Measurements from ENCODE around the gene PLPPR5. TPM values are rescaled to one million over a fixed set of nuclear protein-coding genes. Genes with fewer than 3 reads are reported as not detected.

The PLPPR5 gene
- total and polyA plus RNA-seq, 2 of the 8 experiments (the other 6 are each of a cell fraction or from before 2014, with no cell fraction given) = 1.9 to 5.6 TPM

GRCh38 chr1:98965394-98965793 is 39.3 kb downstream of the PLPPR5 start (continued):
- no peak for TF ChIP-seq RNF2 (IDR thresholded peaks at IDR 0.05; ENCODE audit: borderline replicate concordance, low read depth, low read length, missing control alignments, poor library complexity, severe bottlenecking)
- no peak for TF ChIP-seq KDM5A (IDR thresholded peaks at IDR 0.05; ENCODE audit: low read length)
- TF ChIP-seq EZH2 (IDR thresholded peaks at IDR 0.05; ENCODE audit: low read depth, low read length, severe bottlenecking) = no peak
